ENCODE data around the gene PSMD5.

Gene PSMD5

DNA sequence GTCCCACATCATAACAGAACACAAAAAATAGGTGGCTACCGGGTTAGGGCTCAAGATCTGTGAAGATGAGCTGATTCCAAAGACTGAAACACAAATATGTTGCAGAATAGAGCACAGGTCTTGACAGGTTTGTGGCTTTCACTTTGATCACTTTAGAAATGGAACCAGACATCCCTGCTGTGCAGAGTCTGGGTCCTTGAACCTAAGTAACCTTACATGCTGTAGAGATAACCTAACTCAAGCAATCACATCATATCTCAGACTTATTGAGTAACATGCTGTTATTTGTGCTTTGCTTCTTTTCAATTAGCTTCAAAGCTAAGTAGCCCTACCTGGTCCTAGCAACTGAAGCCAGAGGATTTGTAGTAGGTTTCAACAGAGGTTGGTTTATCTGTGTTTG, 73.8 kb downstream of the PSMD5 start:
- TF ChIP-seq ZFX (IDR thresholded peaks at IDR 0.05), result no peak
- no peak for TF ChIP-seq CTCF (conservative IDR thresholded peaks at IDR 0.05)
- H3K27ac ChIP-seq, result peak overlapping the region; percentile 31

- TF ChIP-seq CTCF (conservative IDR thresholded peaks at IDR 0.05) (no peak), ZFX (IDR thresholded peaks at IDR 0.05) (no peak)
- peak overlapping the region; percentile 31 for H3K27ac ChIP-seq
These were observed 74.5 kb downstream of the PSMD5 start for GRCh38 chr9:120768247-120768646.

- TF ChIP-seq CTCF (conservative IDR thresholded peaks at IDR 0.05), result no peak
- no peak for TF ChIP-seq ZFX (IDR thresholded peaks at IDR 0.05)
- H3K27ac ChIP-seq, result no peak overlapping the region; the same call in 1 of the 2 replicates
These were observed 75.3 kb downstream of the PSMD5 start for GRCh38 chr9:120767451-120767850.

All from C4-2B (cell line).